NCI-H82 treated with DMSO at 0.1 percent for 48 hours (cell line): ENCODE measurements around the gene NAV1.
"Not testable (repeated sequence)": the region's sequence is repeated elsewhere in the genome, so short reads cannot be mapped to it uniquely, and the experiment has no call there.

Experiments
- DNase-seq: peaks from one replicate; lab custom pipeline; 2025; ENCODE audit not compliant: unreplicated experiment; lab: John Stamatoyannopoulos, UW

The NAV1 gene

DNA sequence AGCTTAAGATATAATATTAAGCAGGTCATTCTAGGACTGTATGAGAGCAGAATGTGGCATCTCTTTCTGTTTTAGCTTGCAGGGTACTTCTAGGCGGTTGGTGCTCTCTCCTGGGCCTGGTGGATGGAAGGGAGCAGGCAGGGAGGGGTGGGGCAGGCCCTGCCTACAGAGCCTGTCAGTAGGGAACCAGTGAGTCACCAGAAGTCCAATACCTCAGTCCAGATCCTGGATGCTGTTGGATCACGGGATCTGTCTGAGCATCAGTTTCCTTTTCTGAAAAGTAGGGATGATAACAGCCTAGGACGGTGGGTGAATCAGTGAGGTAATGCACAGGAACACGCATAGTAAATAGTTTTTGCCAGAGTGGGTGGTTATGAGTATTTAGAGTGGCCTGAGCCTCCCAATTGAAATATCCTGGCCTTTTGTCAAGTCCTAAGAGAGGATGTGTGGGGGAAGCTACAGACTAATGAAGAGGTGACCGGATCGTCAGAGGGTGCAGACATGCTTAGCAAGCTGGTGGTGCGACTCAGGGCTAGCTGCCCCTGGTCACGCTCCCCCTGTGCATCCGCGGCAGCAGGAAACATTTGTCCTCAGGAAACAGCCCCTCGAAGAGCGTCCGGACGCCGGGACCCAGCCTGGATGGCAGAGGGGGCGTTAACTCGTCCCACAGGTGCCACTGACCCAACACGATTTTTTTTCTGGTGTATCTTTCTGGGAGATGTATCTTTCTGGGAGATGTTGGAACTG, 23.9 kb downstream of the NAV1 start:
- no peak for DNase-seq

DNA sequence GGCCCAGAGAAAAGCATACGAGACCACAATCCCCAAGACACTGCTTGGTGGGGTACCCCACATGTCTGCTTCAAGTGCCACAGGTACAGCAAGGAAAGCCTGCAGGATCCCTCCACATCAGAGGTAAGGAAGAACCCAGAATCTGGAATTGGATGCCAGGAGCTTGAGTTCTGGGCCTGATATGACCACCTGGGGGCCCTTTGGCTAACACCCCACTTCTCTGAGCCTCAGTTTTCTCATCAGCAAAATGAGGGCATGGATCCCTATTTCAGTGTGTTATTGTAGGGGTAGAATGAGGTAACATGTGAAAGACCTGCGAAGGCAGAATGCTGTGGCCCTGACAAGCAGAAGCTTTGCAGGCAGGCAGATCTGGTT, 24.5 kb downstream of the NAV1 start:
- no peak for DNase-seq

DNA sequence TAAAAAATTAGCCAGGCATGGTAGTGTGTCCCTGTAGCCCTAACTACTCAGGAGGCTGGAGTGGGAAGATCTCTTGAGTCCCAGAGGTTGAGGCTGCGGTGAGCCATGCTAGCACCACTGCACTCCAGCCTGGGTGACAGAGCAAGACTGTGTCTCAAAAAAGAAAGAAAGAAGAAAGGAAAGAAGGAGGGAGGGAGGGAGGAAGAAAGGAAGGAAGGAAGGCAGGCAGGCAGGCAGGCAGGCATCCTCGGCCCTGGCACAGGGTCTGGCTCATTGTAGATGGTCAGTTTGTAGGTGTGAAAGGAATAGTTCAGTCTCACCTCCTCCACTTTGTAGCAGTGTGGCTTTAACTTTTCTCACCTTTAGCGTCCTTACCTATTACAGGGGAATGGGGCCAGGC, 25.0 kb downstream of the NAV1 start:
- no peak for DNase-seq

DNA sequence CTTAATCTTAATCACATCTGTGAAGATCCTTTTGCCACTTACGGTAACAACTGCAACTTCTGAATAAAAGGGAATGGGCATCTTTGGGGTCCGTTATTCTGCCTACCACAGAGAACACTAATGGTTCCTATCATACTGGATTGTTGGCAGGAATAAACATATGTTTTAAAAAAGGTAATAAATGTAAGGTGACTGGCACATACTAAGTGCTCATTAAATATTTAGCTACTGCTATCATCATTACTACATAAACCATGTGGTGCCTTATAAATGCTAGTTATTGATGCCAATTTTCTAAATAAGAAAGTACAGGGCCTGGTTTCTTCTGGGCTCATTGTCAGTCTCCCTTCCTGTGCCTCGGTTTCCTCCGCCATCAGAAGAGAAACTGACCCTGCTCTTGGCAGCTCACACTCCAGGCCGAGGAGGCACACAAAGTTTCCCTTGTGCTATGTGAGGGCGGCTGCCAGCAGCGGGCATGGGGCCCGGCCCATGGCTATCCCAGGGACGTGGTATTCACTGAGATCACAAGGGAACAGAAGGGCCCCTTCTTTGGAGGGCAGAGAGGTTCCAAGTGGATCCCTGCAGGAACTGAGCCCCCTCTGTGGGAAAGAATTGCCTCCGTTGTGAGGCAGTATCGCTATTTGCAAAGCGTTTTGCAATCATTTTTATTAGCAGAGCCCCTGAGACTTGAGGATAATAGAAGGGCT, 26.2 kb downstream of the NAV1 start:
- DNase-seq = no peak

DNA sequence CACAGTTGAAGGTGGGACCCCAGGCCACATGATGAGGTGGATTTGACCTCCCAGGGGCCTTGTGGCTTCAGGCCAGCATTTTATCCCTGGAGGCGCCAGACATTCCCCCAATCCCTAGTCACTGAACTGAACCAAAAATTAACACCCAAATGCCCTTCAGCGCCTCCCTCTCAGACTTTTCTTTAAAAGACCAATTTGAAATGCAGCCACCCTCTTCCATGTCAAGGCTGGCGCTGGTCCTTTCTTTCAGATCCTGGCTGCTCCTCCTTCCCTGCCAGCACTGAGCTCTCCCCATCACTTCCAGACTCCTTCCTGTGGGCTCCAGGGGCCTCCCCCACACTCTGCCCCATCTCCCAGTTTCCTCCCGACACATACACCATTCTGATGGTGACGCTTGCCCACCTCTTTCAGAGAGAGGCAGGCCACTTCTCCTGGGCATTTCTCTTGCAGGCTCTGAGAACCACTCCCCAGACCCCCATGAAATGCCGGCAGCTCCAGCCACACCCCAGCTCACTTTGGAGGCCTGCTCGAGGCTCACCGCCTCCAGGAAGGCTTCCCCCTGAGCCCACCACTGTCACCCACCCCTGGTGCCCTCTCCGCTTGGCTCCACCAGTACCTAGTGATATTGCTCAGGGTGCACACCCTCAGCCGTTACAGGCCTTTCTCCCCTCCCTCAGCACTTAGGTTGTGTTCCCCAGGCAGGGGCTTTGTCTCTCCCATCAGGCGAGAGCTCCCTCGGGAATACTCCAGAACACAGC, 27.0 kb downstream of the NAV1 start:
- no peak for DNase-seq

DNA sequence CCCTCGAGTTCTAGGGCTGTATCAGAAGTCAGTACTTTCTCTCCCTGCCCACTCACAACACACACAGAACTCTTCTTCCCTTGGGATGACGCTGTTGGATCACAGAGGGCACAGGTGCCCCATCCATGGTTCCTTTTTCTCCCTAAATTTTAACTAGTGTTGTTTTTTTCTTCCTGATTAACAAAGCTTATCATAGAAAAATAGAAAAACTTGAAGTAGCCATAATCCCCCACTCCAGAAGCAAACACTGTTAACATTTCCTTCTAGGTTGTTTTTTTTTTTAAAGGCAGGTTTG, 27.5 kb downstream of the NAV1 start:
- no peak for DNase-seq

DNA sequence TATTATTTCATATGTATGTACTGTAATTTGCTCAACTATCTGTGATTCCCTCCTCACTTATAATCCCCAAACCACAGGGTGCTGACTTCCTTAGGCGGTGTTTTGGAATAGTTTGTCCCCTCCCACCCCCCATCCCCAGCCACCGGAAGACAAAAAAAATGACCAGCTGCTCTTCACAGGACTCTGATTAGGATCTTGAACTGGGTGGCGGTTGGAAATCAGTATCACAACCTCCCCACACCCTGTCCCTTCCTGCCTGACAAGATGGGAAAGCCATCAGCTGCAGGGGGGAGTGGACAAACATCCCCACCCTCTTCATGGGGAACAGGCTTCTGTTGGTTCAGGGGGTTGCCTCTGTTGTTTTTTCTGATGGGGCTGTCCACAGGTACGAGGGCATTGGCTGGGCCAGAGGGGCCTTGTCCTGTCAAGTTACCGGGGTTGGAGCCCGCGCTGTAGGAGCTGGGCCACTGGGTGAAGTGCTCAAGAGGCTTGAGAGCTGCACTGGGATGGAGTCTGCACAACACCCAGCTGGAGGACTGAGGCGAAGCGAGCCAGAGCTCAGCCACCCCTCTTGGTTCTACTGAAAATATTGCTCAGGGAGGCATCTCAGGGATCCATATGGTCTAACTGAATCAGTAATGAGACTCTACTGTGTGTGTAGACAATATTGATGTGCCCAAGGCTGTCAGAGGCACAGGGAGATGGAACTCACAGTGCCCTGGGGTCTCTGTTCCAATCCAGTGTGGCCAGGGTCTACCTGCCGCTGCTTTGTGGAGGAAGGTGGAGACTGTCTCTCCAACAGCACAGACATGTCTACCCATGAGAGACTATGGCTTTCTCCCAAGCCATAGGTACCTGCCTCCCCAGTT, 28.2 kb downstream of the NAV1 start:
- no peak for DNase-seq

DNA sequence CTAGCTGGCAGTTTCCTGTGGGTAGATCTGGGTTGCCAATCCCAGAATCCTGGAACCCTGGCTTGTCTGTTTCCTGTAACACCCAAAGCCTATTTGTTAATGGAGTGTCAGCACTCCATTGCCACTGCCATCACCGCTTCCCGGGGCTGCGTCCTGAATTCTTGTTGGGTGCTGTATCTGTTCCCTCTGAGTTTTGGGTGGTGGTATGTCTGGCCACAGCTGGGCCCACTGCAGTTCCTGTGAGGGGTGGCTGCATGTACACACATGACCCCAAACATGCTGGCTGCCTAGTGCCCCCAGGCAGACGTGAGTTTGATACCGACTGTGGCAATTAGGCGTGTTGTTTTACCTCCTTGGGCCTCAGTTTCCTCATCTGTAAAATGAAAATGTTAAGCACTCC, 29.3 kb downstream of the NAV1 start:
- no peak for DNase-seq

DNA sequence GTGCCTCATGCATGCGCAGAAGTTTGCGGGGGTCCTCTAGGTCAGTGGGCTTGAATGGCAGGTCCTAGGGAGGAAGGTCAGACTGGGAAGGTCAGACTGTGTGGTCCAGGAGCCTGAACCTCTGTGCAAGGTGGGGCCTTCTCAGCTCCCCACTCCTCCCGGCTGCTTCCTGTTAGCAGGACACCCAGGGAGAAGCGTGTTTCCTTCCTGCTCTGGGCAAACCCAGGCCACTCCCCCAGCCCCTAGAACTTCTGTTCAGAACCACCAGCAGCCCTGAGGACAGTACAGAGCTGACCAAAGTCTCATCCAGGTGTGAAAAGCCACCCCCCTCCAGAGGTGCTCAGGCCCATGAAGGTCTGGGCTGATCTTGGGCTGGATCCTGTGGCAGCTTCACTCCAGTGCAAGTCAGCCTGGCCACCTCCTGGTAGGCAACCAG, 29.9 kb downstream of the NAV1 start:
- DNase-seq = no peak

DNA sequence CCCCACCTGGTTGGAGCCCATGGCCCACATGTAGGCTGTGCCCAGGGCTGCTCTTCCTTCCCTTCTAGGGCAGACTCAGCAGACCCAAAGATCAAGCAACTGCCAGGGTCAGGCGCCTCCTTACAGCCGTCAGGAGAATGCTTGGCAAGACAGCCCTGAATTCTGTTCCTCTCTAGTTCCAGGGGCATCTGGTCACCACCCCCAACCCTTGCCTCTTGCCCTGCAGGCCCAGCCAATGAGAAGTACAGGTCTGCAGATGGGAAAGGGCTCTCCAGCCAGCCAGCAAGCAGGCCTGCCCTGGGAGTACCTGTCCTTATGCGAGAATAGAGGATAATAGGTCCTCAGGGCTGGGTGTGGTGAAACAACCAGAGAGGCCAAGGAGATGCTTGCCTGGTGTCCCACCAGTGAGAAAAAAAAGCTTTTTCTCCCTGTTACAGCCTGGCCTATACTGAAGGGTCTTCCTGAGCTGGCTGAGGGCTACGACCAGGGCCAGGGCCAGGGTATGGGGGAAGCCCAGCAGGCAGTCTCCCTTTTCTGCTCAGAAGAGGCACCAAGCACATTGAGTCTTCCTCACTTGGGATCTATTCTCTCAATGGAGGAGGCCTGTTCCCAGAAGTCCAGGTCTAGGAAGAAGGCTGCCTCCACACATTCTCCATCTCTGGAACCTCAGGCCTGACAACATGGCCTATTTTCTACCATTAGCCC, 31.4 kb downstream of the NAV1 start:
- DNase-seq = no peak

DNA sequence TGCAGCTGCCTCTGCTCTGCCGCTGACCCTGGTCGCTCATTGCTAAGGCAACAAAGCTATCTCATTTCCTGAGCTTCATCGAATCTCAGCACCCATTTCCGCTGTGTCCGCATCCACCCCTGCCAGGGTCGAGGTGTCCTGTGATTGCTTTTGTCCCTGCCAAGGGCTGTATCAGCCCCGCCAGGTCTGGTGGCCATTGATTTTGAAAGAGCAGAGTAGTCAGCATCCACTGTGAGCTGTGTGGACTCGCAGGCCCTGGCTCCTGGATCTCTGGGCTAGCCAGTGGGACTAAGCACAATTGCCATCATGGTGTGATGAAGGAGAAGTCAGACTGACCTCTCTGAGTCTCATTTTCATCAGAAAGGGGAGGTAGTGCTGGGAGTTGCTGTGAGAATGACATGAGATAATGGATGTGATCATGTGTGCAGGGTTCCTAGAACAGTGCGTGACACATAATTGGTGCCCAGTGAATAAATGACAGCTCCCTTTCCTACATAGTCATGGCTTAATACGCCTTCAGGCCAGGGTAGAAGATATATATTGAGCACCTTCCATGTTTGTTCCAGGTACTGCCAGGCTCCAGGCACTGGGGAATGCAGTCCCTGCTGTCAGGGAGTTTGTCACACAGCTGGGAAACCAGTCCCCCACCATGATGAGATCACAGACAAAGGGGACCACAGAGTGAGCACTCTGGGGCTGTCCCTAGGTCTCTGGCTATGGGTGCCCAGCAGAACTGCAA, 32.1 kb downstream of the NAV1 start:
- no peak for DNase-seq

DNA sequence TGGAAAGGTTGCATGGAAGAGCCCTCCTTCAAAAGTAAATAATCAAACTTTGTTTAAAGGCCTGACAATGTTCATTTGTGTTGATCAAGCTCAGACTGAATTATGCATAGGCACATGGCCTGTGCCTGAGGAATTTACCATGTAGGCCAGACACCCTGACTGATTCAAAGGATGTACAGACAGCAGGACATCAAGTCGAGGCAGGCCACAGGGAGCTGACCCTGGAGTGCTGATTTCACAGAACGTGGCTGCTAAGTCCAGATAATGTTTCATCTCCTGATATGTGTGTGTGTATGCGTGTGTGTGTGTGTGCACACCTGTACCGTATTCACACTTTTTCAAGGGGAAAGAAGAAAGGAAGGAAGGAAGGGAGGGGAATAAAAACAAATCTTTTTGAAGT, 34.1 kb downstream of the NAV1 start:
- no peak for DNase-seq

DNA sequence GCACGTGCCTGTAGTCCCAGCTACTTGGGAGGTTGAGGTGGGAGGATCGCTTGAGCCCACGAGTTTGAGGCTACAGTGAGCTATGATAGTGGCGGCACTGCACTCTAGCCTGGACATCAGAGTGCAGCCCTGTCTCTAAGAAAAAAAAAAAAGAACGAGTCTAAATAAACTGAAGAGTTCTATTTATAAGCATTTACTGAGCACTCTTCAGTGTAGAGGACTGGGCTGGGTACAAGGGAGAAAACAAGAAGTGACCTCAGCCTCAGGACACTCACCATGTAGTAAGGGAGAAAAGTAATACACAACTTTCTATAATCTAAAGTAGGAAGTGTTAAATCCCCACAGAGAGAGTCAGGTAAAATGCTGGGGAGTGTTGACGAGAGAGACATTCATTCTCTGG, 35.0 kb downstream of the NAV1 start:
- DNase-seq = no peak

DNA sequence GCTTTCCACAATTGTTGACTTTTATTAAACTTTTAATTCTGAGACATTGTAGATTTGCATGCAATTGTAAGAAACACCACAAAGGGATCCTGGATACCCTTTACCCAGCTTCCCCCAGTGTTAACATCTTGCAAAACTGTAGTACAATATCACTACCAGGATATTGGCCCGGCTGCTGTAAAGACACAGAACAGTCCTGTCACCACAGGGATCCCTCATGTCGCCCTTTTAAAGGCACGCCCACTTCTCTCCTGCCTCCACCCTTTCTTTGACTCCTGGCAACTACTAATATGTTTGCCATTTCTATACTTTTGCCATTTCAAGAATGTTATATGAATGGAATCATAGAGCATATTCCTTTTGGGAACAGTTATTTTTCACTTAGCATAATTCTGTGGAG, 37.0 kb downstream of the NAV1 start:
- no peak for DNase-seq

DNA sequence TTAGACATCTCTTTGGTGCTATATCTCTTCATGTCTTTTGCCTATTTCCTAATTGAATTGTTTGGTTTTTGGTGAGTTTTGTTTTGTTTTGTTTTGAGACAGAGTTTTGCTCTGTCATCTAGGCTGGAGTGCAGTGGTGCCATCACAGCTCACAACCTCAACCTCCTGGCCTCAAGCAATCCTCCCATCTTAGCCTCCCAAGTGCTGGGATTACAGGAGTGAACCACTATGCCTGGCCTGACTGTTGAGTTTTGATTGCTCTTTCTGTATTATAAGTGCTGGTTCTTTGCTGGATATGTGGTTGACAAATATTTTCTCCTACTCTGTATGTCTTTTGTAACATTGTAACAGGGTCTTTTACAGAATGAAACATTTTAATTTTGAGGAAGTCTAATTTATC, 38.0 kb downstream of the NAV1 start:
- DNase-seq = no peak

DNA sequence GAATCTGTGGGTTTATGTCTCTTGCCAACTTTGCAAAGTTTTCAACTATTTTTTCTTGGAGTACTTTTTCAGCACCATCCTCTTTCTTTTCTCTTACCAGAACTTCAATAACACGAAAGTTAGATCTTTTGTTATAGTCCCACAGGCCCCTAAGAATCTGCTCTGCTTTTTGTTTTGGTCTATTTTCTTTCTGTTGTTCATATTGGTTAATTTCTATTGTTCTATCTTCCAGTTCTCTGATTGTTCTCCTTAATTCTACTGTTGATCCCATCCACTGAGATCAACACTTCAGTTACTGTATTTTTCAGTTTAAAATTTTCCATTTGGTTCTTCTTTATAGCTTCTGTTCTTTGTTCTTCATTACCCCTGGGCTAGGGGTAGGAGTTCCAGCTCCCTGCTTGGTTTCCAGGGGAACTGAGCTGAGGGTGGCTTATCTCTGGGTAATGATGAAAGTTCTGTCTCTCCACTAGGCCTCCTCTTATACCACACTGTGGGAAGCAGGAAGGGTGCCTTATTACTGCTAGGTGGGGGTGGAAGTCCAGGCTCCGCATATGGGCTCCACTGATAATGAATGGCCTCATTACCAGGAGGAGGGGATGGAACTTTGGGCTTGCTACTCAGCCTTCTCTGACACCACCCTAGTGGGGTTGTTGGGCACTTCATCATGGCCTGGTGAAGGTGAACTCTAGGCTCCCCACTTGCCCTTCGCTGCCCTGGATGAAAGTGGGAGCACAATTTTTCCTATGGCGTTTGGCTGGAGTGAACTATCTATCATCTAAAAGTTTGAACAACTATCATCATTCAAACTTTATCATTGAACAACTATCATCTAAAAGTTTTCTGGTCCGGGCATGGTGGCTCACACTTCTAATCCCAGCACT, 39.3 kb downstream of the NAV1 start:
- DNase-seq = no peak

DNA sequence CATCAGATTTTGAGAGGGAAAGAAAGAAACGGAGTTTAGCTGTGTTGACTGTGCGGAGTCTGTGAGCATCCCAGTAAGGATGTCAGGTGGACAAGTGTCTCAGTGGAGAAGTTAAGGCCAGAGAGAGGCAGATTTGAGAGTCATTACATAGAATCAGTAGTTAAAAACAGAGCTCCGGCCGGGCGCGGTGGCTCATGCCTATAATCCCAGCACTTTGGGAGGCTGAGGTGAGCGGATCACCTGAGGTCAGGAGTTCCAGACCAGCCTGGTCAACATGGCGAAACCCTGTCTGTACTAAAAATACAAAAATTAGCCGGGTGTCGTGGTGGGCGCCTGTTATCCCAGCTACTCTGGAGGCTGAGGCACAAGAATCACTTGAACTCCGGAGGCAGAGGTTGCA, 42.4 kb downstream of the NAV1 start:
- DNase-seq = not testable (repeated sequence)

DNA sequence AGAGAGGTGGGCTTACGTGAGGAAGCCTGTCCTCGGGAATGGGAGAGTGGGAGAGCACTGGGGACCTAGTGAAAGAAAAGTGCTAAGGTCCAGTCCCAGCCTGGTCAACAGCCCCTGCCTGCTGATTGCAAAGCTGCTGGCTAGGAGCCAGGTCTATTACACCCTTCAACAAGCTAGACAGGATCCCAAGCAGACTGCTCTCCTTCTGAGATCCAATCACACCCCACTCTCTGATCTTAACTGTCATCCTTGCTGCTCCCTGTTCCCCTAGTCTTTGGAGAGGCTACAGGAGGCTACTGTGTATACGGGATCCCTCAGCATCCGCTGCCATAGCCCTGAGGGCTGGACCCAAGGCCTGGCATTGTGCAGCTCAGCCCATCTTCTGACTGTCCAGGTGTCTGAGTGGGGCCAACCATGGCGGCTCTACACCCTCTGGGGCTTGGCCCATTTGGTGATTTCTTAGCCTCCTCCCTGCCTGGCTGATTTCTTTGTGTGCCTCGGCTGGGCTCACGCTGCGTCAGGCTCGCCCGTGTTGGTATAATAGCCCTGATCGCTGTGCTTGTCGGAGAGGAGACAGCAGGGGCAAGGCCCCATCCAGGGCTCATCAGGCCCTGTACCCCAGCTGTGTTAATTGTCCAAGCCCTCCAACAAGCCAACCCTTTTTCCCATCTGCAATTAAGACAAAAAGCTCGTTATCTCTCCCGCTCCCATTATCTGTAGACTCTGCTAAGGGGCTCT, 43.9 kb downstream of the NAV1 start:
- DNase-seq = no peak
